SJCRH30 (cell line): ENCODE measurements around the gene KHNYN. TPM values are rescaled to one million over a fixed set of nuclear protein-coding genes. Genes with fewer than 3 reads are reported as not detected.
A peak's percentile ranks its signal among the peaks of the same experiment; 100 is the strongest.

Experiments used
- DNase-seq, 2 experiments: peaks; one replicate each; pipeline ENCODE4 v3.0.0-alpha.2; 2015 to 2020
- H3K27ac ChIP-seq: fragments of 250-450 bp; sonication (Bioruptor Pico); 2 replicates; pipeline ENCODE4 v1.5.1; 2020; ENCODE audit warnings: mild to moderate bottlenecking, moderate library complexity
- H3K27me3 ChIP-seq: fragments of 250-450 bp; sonication (Bioruptor Pico); 2 replicates; pipeline ENCODE4 v1.5.1; 2020; ENCODE audit warnings: mild to moderate bottlenecking, moderate library complexity
- H3K36me3 ChIP-seq: fragments of 250-450 bp; sonication (Bioruptor Pico); 2 replicates; pipeline ENCODE4 v1.5.1; 2020; ENCODE audit warnings: mild to moderate bottlenecking, moderate library complexity
- H3K4me1 ChIP-seq: fragments of 250-450 bp; sonication (Bioruptor Pico); 2 replicates; pipeline ENCODE4 v1.5.1; 2020; ENCODE audit warnings: mild to moderate bottlenecking, moderate library complexity
- H3K4me3 ChIP-seq: fragments of 250-450 bp; sonication (Bioruptor Pico); 2 replicates; pipeline ENCODE4 v1.5.1; 2020; ENCODE audit warnings: mild to moderate bottlenecking, moderate library complexity
- H3K9me3 ChIP-seq: fragments of 250-450 bp; sonication (Bioruptor Pico); replicated peaks from 2 replicates; pipeline ENCODE4 v1.5.1; 2020; ENCODE audit warnings: mild to moderate bottlenecking, moderate library complexity
- total RNA-seq: library from RNA; depleted of rRNA; stranded (reverse); fragments of >200 nt; shearing (Covaris generic); gene quantifications from 2 replicates; pipeline ENCODE4 v1.2.3, GENCODE V29; 2014

Gene KHNYN
- total RNA-seq, 1 experiment from 2014 or later, result 5.9 TPM

DNA sequence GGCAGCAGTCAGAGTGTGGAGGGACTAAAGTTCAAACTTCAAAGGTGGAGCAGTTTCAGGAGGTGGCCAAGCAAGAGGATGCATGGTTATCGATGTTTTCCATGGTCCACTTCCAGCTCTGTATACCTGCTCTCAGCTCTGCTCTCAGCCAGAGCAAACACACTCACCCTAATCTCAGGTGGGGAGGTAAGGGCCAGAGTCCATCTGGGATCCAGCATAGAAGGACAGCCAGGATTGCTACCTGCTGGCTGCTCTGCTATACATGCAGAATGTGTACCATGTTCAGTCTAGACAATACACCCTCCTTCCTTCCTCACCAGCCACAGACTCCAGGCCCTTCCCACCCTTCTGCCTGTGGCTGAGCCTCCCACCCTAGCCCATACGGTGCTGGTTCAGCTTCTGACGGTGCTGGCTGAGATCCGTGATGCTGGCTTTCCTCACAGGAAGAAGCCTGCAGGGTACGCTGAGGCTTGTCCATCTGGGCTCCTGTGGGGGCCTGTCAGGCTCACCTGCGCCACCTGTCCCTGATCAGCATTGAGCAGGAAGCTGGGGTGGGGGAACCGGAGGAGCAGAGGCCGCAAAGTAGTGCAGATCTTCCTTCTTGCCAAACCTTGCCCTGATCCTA, 2.7 kb upstream of the KHNYN start:
- no peaks in the 10 kb centered on the region for H3K36me3 ChIP-seq
- H3K27me3 ChIP-seq, result no peaks in the 10 kb centered on the region
- H3K27ac ChIP-seq, result no peak overlapping the region
- no peaks in the 10 kb centered on the region for H3K4me1 ChIP-seq
- DNase-seq, result no peak
- H3K4me3 ChIP-seq, result no peak overlapping the region
- H3K9me3 ChIP-seq, result no peaks in the 10 kb centered on the region

GRCh38 chr14:24427537-24428508, 1.9 kb upstream of the KHNYN start:
- Histone ChIP-seq H3K36me3 (no peaks in the 10 kb centered on the region), H3K27me3 (no peaks in the 10 kb centered on the region), H3K27ac (no peak overlapping the region), H3K4me3 (no peak overlapping the region), H3K9me3 (no peaks in the 10 kb centered on the region), H3K4me1 (no peaks in the 10 kb centered on the region)
- no peak for DNase-seq

DNA sequence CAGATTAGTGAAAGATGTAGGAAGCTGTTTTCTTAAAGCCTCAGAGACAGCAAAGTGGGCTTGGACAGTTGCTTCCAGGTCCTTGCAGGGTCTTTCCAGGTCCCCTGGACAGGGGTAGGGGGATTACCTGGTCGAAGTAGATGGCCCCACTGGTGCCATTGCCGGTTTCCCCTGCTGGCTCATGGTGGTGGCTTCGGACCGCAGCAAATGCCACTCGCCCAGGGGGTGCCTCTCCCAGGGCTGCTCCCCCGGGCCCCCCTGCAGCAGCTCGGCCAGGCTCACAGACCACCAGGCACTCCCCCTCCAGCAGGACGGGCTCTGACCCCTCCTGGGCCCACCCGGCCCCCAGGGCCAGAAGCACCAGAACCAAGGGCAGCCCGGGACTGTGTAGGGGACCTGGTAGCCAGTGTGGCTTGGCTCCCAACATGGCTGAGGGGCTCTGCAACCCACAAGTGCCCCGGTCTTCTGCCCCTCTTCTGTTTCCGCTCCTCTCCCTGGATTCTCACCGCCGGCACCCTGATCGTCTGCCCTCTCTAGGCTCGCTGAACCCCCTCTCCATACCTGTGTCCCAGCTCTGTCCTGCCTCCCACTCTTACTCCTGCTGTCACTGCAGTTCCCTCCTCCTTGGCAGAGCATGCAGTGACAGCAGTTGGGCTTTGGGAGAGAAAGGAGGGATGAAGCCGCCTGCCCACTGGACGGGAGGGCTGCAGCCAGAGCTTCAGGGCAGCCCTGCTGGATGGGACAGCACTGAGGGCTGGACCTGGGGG, 943 bp upstream of the KHNYN start:
- Histone ChIP-seq H3K27me3 (no peaks in the 10 kb centered on the region), H3K9me3 (no peaks in the 10 kb centered on the region), H3K4me1 (no peaks in the 10 kb centered on the region), H3K4me3 (no peak overlapping the region), H3K36me3 (no peaks in the 10 kb centered on the region), H3K27ac (no peak overlapping the region)
- no peak for DNase-seq

DNA sequence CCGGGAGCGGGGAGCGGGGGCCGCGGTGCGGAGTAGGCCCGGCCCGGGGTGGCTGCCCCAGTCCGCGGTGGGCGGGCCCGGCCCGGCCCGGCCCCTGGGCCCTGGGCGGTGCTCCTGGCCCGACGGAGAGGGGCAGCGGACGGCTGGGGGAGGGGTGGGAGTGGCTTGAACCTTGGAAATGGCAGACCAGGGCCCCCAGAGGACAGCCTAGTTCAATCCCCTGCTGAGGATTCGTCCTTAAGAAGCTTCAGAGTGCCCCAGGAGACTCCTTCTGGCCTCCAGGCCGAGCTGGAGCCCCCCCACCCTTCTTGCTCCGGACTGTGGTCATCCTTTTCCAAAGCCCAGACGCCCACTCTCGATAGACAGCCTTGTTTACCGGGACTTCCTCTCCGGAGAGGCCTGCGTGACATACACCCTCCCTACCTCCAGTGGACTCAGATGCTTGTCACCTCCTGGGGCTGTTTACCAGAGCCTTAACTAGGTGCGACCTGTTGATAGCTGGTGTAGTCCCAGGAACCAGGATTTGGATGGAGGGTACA, 458 bp downstream of the KHNYN start:
- Histone ChIP-seq H3K27me3 (no peaks in the 10 kb centered on the region), H3K4me3 (peak overlapping the region; percentile 54), H3K4me1 (no peaks in the 10 kb centered on the region), H3K36me3 (no peaks in the 10 kb centered on the region), H3K27ac (no peak overlapping the region), H3K9me3 (no peaks in the 10 kb centered on the region)
- DNase-seq, result no peak

GRCh38 chr14:24430682-24431568, 1.2 kb downstream of the KHNYN start:
- H3K4me3 ChIP-seq, result peak overlapping the region; percentile 54; the same call in 1 of the 2 replicates
- H3K27me3 ChIP-seq, result no peaks in the 10 kb centered on the region
- no peaks in the 10 kb centered on the region for H3K36me3 ChIP-seq
- no peaks in the 10 kb centered on the region for H3K9me3 ChIP-seq
- no peak overlapping the region for H3K27ac ChIP-seq
- H3K4me1 ChIP-seq, result no peaks in the 10 kb centered on the region
- no peak for DNase-seq

DNA sequence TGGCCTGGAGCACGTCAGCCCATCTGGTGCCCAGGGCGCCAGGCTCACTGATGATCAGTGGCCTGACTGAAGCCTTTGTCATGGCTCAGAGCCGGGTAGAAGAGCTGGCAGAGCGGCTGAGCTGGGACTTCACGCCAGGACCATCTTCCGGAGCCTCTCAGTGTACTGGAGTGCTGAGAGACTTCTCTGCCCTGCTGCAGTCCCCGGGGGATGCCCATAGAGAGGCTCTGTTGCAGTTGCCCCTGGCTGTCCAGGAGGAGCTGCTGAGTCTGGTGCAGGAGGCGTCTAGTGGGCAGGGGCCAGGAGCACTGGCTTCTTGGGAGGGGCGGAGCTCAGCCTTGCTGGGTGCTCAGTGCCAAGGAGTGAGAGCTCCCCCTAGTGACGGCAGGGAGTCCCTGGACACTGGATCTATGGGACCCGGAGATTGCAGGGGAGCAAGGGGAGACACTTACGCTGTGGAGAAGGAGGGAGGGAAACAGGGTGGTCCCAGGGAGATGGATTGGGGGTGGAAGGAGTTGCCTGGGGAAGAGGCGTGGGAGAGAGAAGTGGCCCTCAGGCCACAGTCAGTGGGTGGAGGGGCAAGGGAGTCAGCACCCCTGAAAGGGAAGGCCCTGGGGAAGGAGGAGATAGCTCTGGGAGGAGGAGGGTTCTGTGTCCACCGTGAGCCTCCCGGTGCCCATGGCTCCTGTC, 2.0 kb downstream of the KHNYN start:
- Histone ChIP-seq H3K27ac (no peak overlapping the region), H3K4me1 (peaks cover 6% of the 10 kb centered on the region), H3K36me3 (no peaks in the 10 kb centered on the region), H3K4me3 (no peak overlapping the region), H3K27me3 (no peaks in the 10 kb centered on the region), H3K9me3 (no peaks in the 10 kb centered on the region)
- peak; percentile 95 to 98 for DNase-seq

DNA sequence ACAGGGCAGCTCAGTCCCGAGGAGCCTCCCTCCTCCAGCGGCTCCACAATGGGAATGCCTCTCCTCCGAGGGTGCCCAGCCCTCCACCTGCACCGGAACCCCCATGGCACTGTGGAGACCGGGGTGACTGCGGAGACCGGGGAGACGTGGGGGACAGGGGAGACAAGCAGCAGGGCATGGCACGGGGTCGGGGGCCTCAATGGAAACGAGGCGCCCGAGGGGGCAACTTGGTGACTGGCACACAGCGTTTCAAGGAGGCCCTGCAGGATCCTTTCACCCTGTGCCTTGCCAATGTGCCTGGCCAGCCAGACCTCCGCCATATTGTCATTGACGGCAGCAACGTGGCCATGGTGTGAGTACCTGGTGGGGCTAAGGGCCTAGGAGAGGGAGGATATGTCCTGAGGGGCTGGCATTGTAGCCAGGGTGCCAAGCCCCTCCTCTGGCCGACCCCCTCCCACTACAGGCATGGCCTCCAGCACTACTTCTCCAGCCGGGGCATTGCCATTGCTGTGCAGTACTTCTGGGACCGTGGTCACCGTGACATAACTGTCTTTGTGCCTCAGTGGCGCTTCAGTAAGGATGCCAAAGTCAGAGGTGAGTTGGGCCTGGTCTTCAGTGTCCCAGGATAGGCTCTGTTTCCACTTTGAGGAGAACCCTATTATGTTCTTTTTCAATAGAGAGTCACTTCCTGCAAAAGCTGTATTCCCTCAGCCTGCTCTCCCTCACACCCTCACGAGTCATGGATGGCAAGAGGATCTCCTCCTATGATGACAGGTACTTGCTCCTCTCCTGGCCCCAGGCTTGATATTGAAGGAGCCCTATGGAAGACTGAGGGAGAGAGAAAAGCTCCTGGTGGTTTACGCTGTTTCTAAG, 2.7 kb downstream of the KHNYN start:
- no peaks in the 10 kb centered on the region for H3K9me3 ChIP-seq
- no peak overlapping the region for H3K4me3 ChIP-seq
- H3K4me1 ChIP-seq, result peaks cover 6% of the 10 kb centered on the region
- no peak overlapping the region for H3K27ac ChIP-seq
- no peaks in the 10 kb centered on the region for H3K36me3 ChIP-seq
- DNase-seq, result no peak
- H3K27me3 ChIP-seq, result no peaks in the 10 kb centered on the region

- no peaks in the 10 kb centered on the region for H3K9me3 ChIP-seq
- H3K27me3 ChIP-seq, result no peaks in the 10 kb centered on the region
- H3K4me3 ChIP-seq, result no peak overlapping the region
- peaks cover 6% of the 10 kb centered on the region for H3K4me1 ChIP-seq
- H3K36me3 ChIP-seq, result no peaks in the 10 kb centered on the region
- DNase-seq, result no peak
- no peak overlapping the region for H3K27ac ChIP-seq
Measured at GRCh38 chr14:24434036-24434435, 4.3 kb downstream of the KHNYN start.

GRCh38 chr14:24434676-24435075, 4.9 kb downstream of the KHNYN start:
- Histone ChIP-seq H3K4me1 (peaks cover 6% of the 10 kb centered on the region), H3K36me3 (no peaks in the 10 kb centered on the region), H3K9me3 (no peaks in the 10 kb centered on the region), H3K4me3 (no peak overlapping the region), H3K27ac (no peak overlapping the region), H3K27me3 (no peaks in the 10 kb centered on the region)
- no peak for DNase-seq

GRCh38 chr14:24435192-24435810, 5.5 kb downstream of the KHNYN start:
- no peak for DNase-seq
- Histone ChIP-seq H3K36me3 (0 out of 2 replicates have a peak, but pooled peaks cover 2% of the 10 kb centered on the region), H3K27me3 (no peaks in the 10 kb centered on the region), H3K4me1 (peaks cover 6% of the 10 kb centered on the region), H3K9me3 (no peaks in the 10 kb centered on the region), H3K27ac (no peak overlapping the region), H3K4me3 (no peak overlapping the region)

GRCh38 chr14:24435998-24436354, 6.2 kb downstream of the KHNYN start:
- peaks cover 6% of the 10 kb centered on the region; the same call in 1 of the 2 replicates for H3K36me3 ChIP-seq
- no peaks in the 10 kb centered on the region for H3K9me3 ChIP-seq
- H3K4me3 ChIP-seq, result no peak overlapping the region
- no peak for DNase-seq
- no peak overlapping the region for H3K27ac ChIP-seq
- no peaks in the 10 kb centered on the region for H3K27me3 ChIP-seq
- H3K4me1 ChIP-seq, result peaks cover 6% of the 10 kb centered on the region

- no peak overlapping the region; the same call in 1 of the 2 replicates for H3K27ac ChIP-seq
- peaks cover 9% of the 10 kb centered on the region for H3K4me1 ChIP-seq
- DNase-seq, result peak; percentile 42 to 86
- H3K9me3 ChIP-seq, result no peaks in the 10 kb centered on the region
- H3K27me3 ChIP-seq, result no peaks in the 10 kb centered on the region
- H3K4me3 ChIP-seq, result peak overlapping the region; percentile 20
- peaks cover 11% of the 10 kb centered on the region; the same call in 1 of the 2 replicates for H3K36me3 ChIP-seq
Measured at GRCh38 chr14:24436355-24437019, 6.7 kb downstream of the KHNYN start.
